Measurements from ENCODE around the gene HAUS5.

HAUS5 gene, protein sequence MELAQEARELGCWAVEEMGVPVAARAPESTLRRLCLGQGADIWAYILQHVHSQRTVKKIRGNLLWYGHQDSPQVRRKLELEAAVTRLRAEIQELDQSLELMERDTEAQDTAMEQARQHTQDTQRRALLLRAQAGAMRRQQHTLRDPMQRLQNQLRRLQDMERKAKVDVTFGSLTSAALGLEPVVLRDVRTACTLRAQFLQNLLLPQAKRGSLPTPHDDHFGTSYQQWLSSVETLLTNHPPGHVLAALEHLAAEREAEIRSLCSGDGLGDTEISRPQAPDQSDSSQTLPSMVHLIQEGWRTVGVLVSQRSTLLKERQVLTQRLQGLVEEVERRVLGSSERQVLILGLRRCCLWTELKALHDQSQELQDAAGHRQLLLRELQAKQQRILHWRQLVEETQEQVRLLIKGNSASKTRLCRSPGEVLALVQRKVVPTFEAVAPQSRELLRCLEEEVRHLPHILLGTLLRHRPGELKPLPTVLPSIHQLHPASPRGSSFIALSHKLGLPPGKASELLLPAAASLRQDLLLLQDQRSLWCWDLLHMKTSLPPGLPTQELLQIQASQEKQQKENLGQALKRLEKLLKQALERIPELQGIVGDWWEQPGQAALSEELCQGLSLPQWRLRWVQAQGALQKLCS

DNA sequence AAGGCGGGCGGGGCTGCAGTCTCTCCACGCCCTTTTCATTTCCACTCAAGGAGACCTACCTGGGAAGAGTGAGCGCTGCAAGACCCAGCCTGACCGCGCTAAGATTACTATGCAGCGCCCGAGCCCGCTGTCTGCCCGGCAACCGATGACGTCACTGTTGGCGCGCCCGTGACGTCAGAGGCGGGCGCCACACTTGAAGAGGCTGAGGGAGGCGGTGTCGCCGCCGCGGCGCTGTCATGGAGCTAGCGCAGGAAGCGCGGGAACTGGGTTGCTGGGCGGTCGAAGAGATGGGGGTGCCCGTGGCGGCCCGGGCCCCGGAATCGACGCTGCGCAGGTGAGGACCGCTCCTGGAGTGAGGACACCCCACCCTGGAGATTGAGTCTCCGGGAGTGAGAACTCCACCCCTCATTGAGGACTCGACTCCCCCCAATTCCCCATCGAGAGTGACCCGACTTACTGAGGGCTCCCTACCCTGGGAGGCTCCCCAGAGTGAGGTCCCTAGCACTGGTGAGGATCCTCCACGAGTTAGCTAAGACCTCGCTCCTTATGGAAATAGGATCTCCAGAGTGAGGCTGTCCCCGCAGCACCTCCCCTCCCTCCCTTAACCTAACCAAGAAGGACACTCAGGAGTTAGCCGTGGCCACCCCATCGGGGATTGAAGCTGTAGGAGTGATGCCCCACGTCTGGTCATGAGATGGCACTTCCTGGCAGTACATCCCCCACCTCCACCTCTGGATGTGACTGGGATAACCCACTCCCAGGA is at the start of gene HAUS5:
Gene HAUS5 (plus strand): TSS at position 177 of the 763 bp plus-strand sequence. CDS start 60 bp downstream, at position 237.
- Histone ChIP-seq H3K9ac (peak within 1 kb of the TSS; percentile 82), H3K27me3 (no peaks in the 10 kb centered on the region), H4K20me1 (no peaks in the 10 kb centered on the region), H3K27ac (peak within 1 kb of the TSS; percentile 79), H3K9me3 (peaks cover 11% of the 10 kb centered on the region), H3K36me3 (peaks cover 41% of the 10 kb centered on the region), H3K4me3 (peak within 1 kb of the TSS; percentile 74), H3K4me1 (peaks cover 23% of the 10 kb centered on the region), H3K4me2 (peak within 1 kb of the TSS; percentile 81)
- TF ChIP-seq Cebpa-rat (IDR thresholded peaks at IDR 0.05), result no peak

DNA sequence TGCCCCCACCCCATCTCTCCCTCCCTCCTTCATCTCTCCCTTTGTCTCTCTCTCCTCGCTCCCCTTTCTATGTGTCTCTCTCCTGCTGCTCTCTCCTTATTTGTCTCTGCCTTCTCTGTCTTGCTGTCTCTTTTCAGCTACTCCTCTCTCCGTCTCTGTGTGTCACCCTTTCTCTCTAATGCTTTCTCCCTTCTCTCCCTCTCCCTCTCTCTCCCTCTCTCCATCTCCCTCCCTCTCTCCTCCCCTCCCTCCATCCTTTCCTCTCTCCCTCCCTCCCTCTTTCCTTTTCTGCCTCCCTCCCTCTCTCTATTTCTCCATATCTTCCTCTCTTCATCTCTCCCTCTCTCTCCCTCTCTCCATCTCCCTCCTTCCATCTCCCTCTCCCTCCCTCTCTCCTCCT is 49.8 kb upstream of the HAUS5 start:
- Histone ChIP-seq H3K4me2 (no peak overlapping the region), H3K27ac (no peak overlapping the region), H3K4me3 (no peak overlapping the region), H3K27me3 (no peaks in the 10 kb centered on the region), H3K4me1 (peaks cover 18% of the 10 kb centered on the region), H3K9ac (no peak overlapping the region), H3K9me3 (no peaks in the 10 kb centered on the region), H3K36me3 (no peaks in the 10 kb centered on the region), H4K20me1 (no peaks in the 10 kb centered on the region)
- TF ChIP-seq Cebpa-rat (IDR thresholded peaks at IDR 0.05), result no peak

GRCh38 chr19:35563207-35563829 is 49.2 kb upstream of the HAUS5 start, which contains the start of gene ATP4A:
Gene ATP4A, minus strand, starts transcription at chr19:35563658. Its CDS starts 29 bp downstream, at chr19:35563629.
- Histone ChIP-seq H3K36me3 (no peaks in the 10 kb centered on the region), H3K9ac (no peak within 1 kb of the TSS), H4K20me1 (no peaks in the 10 kb centered on the region), H3K27ac (no peak within 1 kb of the TSS), H3K4me1 (peaks cover 14% of the 10 kb centered on the region), H3K9me3 (no peaks in the 10 kb centered on the region), H3K27me3 (no peaks in the 10 kb centered on the region), H3K4me2 (no peak within 1 kb of the TSS), H3K4me3 (no peak within 1 kb of the TSS)
- TF ChIP-seq Cebpa-rat (IDR thresholded peaks at IDR 0.05), result no peak

DNA sequence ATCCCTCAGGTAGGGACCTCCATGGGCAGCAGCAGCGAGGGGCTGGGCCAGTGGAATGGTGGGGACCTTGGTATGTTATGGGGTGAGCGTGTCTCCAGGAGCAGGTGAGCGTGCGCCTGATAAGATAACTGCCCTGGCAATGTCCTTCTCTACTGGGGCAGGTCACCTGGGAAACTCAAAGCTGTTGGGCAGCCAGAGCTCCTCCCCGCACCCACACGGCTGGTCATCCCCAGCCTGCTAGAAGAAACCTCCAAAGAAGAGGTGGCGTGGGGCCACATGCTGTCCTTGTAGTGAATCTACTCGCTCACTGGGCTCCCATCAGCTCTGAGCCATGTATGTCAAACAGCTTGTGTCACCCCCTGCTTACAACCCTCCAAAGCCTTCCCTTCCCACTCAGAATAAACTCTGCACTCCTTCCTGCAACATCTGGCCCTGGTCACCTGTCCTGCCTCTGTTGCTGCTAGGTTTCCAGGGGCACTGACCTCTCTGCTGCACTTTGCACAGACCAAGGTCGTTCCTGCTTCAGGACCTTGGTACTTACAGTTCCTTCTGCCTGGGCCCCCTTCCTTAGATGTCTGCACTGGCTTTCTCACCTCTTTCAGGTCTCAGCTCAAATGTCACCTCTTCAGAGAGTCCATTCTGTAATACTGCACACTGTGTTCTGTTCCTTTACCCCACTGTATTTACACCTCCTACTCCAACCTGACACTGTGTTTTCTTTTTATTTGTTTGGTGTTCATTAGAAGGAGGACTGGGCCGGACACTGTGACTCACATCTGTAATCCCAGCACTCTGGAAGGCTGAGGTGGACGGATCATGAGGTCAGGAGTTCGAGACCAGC is 47.3 kb upstream of the HAUS5 start:
- Histone ChIP-seq H3K36me3 (no peaks in the 10 kb centered on the region), H3K9me3 (no peaks in the 10 kb centered on the region), H3K27me3 (no peaks in the 10 kb centered on the region), H3K9ac (no peak overlapping the region), H3K4me1 (no peaks in the 10 kb centered on the region), H3K4me2 (no peak overlapping the region), H3K4me3 (no peak overlapping the region), H3K27ac (no peak overlapping the region), H4K20me1 (no peaks in the 10 kb centered on the region)
- TF ChIP-seq Cebpa-rat (IDR thresholded peaks at IDR 0.05), result no peak

GRCh38 chr19:35566738-35567137 is 45.8 kb upstream of the HAUS5 start:
- Histone ChIP-seq H3K9me3 (no peaks in the 10 kb centered on the region), H4K20me1 (no peaks in the 10 kb centered on the region), H3K9ac (no peak overlapping the region), H3K27me3 (no peaks in the 10 kb centered on the region), H3K27ac (no peak overlapping the region), H3K36me3 (no peaks in the 10 kb centered on the region), H3K4me3 (no peak overlapping the region), H3K4me1 (no peaks in the 10 kb centered on the region), H3K4me2 (no peak overlapping the region)
- TF ChIP-seq Cebpa-rat (IDR thresholded peaks at IDR 0.05), result peak; percentile 67

- Histone ChIP-seq H3K27me3 (no peaks in the 10 kb centered on the region), H3K9me3 (no peaks in the 10 kb centered on the region), H3K4me2 (no peak overlapping the region), H3K4me1 (no peaks in the 10 kb centered on the region), H3K27ac (no peak overlapping the region), H3K4me3 (no peak overlapping the region), H3K9ac (no peak overlapping the region), H3K36me3 (no peaks in the 10 kb centered on the region), H4K20me1 (no peaks in the 10 kb centered on the region)
- no peak for TF ChIP-seq Cebpa-rat (IDR thresholded peaks at IDR 0.05)
Observed at GRCh38 chr19:35569281-35569781, 43.2 kb upstream of the HAUS5 start.

DNA sequence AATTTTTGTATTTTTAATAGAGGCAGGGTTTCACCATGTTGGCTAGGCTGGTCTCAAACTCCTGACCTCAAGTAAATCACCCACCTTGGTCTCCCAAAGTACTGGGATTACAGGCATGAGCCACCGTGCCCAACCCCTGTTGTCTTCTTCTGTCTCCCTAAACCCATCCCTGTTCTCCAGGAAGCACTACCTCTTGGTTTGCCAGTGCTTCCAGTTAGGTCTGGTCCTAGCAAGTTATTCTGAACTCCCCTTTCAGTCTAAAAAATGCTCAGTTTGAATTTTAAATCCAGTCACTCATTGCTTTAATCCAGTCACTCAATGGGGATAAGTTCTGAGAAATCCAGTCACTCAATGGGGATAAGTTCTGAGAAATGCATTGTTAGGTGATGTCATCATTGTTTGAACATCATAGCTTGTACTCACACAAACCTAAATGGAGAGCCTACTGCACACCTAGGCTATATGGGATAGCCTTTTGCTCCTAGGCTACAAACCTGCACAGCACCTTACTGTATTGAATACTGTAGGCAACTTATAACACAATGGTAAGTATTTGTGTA is 41.0 kb upstream of the HAUS5 start:
- no peak overlapping the region for H3K27ac ChIP-seq
- H3K36me3 ChIP-seq, result no peaks in the 10 kb centered on the region
- no peak for TF ChIP-seq Cebpa-rat (IDR thresholded peaks at IDR 0.05)
- no peak overlapping the region for H3K4me3 ChIP-seq
- no peaks in the 10 kb centered on the region for H4K20me1 ChIP-seq
- no peaks in the 10 kb centered on the region for H3K4me1 ChIP-seq
- no peaks in the 10 kb centered on the region for H3K27me3 ChIP-seq
- H3K4me2 ChIP-seq, result no peak overlapping the region
- H3K9me3 ChIP-seq, result peaks cover 17% of the 10 kb centered on the region
- no peak overlapping the region for H3K9ac ChIP-seq

GRCh38 chr19:35577918-35578317 is 34.6 kb upstream of the HAUS5 start:
- Histone ChIP-seq H3K9me3 (peaks cover 31% of the 10 kb centered on the region), H3K9ac (no peak overlapping the region), H3K4me3 (no peak overlapping the region), H4K20me1 (no peaks in the 10 kb centered on the region), H3K36me3 (no peaks in the 10 kb centered on the region), H3K27me3 (no peaks in the 10 kb centered on the region), H3K4me2 (no peak overlapping the region), H3K27ac (no peak overlapping the region), H3K4me1 (0 out of 2 replicates have a peak, but pooled peaks cover 4% of the 10 kb centered on the region)
- no peak for TF ChIP-seq Cebpa-rat (IDR thresholded peaks at IDR 0.05)

All from BLaER1 (cell line).